Activated CD4-positive, alpha-beta T cell treated with anti-CD3 and anti-CD28 coated beads, Interleukin-2, amount 10 ng/mL, durations not matched to agents 24 days and 14 days (primary cell): Measurements from ENCODE around the gene TOPAZ1. TPM values are rescaled to one million over a fixed set of nuclear protein-coding genes. Genes with fewer than 3 reads are reported as not detected.
A peak's percentile ranks its signal among the peaks of the same experiment; 100 is the strongest.

Experiments
- DNase-seq: peaks from one replicate; pipeline ENCODE4 v3.0.0; 2022
- H3K27ac Mint-ChIP-seq: one replicate; pipeline ENCODE4 v1.8.0; 2022; ENCODE audit warnings: mild to moderate bottlenecking, mixed read lengths
- H3K27me3 Mint-ChIP-seq: one replicate; pipeline ENCODE4 v1.8.0; 2022; ENCODE audit warnings: mixed read lengths
- H3K36me3 Mint-ChIP-seq: one replicate; pipeline ENCODE4 v1.8.0; 2022; ENCODE audit warnings: low read depth, mild to moderate bottlenecking, mixed read lengths
- H3K4me1 Mint-ChIP-seq: one replicate; pipeline ENCODE4 v1.8.0; 2021; ENCODE audit warnings: mixed read lengths
- H3K4me3 Mint-ChIP-seq: one replicate; pipeline ENCODE4 v1.8.0; 2022; ENCODE audit warnings: mild to moderate bottlenecking, moderate library complexity, mixed read lengths
- H3K9me3 Mint-ChIP-seq: one replicate; pipeline ENCODE4 v1.8.0; 2021; ENCODE audit warnings: mixed read lengths
- intact Hi-C: fragments of 100-400 bp; cut with micrococcal nuclease; formaldehyde crosslinking; loops from one replicate; pipeline ENCODE4 v1.15.1; 2023
- total RNA-seq: library from RNA; stranded (reverse); gene quantifications from 2 replicates; pipeline ENCODE4 v1.2.3, GENCODE V29; 2022

TOPAZ1 gene
- total RNA-seq, 1 donor from 2014 or later, result not detected

- H3K36me3 Mint-ChIP-seq, result no peaks in the 10 kb centered on the region
- DNase-seq, result no peak
- no peak overlapping the region for H3K4me3 Mint-ChIP-seq
- H3K27me3 Mint-ChIP-seq, result peaks cover 13% of the 10 kb centered on the region
- intact Hi-C loops, result no loop called here
- no peak overlapping the region for H3K27ac Mint-ChIP-seq
- peaks cover 6% of the 10 kb centered on the region for H3K4me1 Mint-ChIP-seq
- no peaks in the 10 kb centered on the region for H3K9me3 Mint-ChIP-seq
These were observed 6.9 kb upstream of the TOPAZ1 start for GRCh38 chr3:44234648-44235268.

- DNase-seq, result peak; percentile 84
- intact Hi-C loops, result no loop called here
- no peaks in the 10 kb centered on the region for H3K9me3 Mint-ChIP-seq
- peaks cover 6% of the 10 kb centered on the region for H3K4me1 Mint-ChIP-seq
- H3K27me3 Mint-ChIP-seq, result peaks cover 13% of the 10 kb centered on the region
- no peak overlapping the region for H3K27ac Mint-ChIP-seq
- no peak overlapping the region for H3K4me3 Mint-ChIP-seq
- H3K36me3 Mint-ChIP-seq, result no peaks in the 10 kb centered on the region
These were observed 5.8 kb upstream of the TOPAZ1 start for GRCh38 chr3:44235604-44236484.

- intact Hi-C loops, result no loop called here
These were observed 5.2 kb upstream of the TOPAZ1 start for GRCh38 chr3:44236485-44236908.

GRCh38 chr3:44237161-44237560, 4.5 kb upstream of the TOPAZ1 start:
- intact Hi-C loops, result no loop called here
- Mint-ChIP-seq H3K36me3 (no peaks in the 10 kb centered on the region), H3K9me3 (no peaks in the 10 kb centered on the region), H3K27me3 (peaks cover 13% of the 10 kb centered on the region), H3K27ac (no peak overlapping the region), H3K4me1 (peaks cover 6% of the 10 kb centered on the region), H3K4me3 (no peak overlapping the region)
- DNase-seq, result no peak

More at GRCh38 chr3:44236485-44236908, 5.2 kb upstream of the TOPAZ1 start:
- Mint-ChIP-seq H3K27ac (no peak overlapping the region), H3K36me3 (no peaks in the 10 kb centered on the region), H3K27me3 (peaks cover 13% of the 10 kb centered on the region), H3K9me3 (no peaks in the 10 kb centered on the region), H3K4me3 (no peak overlapping the region), H3K4me1 (peaks cover 6% of the 10 kb centered on the region)
- no peak for DNase-seq

DNA sequence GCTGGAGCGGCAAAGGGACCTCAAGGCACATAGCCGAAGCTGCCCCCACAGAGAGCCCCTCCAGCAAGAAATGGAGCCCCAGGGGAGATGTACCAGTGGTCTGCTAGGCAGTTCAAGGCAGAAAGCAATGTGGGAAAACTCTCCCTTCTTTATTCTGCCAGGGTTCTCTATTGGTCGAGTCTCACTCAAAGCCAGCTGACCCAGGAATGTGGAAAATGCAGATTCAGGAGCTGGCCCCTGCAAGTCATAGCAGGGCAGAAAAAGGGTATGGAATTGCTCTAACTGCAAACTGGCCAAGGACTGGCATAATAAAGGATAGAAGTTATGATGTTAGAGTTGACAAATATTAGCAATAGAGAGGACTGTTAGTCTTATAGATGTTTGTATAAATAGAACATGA, 4.0 kb upstream of the TOPAZ1 start:
- intact Hi-C loops, result no loop called here
- no peaks in the 10 kb centered on the region for H3K9me3 Mint-ChIP-seq
- no peak for DNase-seq
- H3K27ac Mint-ChIP-seq, result no peak overlapping the region
- peaks cover 6% of the 10 kb centered on the region for H3K4me1 Mint-ChIP-seq
- H3K27me3 Mint-ChIP-seq, result peaks cover 13% of the 10 kb centered on the region
- no peak overlapping the region for H3K4me3 Mint-ChIP-seq
- no peaks in the 10 kb centered on the region for H3K36me3 Mint-ChIP-seq

DNA sequence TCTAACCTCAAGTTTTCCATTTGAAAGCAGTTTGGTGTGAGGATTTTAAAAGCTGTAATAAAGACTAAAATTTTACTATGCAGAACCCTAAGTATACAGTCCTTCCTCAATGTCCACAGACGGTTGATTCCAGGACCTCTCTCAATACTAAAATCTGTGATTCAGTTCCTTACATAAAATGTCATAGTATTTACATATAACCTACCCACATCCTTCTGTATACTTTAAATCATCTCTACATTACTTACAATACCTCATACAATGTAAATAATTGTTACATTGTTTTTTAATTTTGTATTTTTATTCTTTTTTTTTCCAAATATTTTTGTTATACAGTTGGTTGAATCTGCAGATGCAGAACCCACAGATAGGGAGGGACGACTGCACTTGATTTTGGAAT, 2.8 kb upstream of the TOPAZ1 start:
- Mint-ChIP-seq H3K27ac (no peak overlapping the region), H3K36me3 (no peaks in the 10 kb centered on the region), H3K4me3 (no peak overlapping the region), H3K4me1 (peaks cover 6% of the 10 kb centered on the region), H3K9me3 (no peaks in the 10 kb centered on the region), H3K27me3 (peaks cover 13% of the 10 kb centered on the region)
- intact Hi-C loops, result no loop called here
- DNase-seq, result no peak

GRCh38 chr3:44240061-44240460, 1.6 kb upstream of the TOPAZ1 start:
- Mint-ChIP-seq H3K36me3 (no peaks in the 10 kb centered on the region), H3K4me3 (no peak overlapping the region), H3K27ac (no peak overlapping the region), H3K4me1 (peaks cover 6% of the 10 kb centered on the region), H3K9me3 (peaks cover 4% of the 10 kb centered on the region), H3K27me3 (peaks cover 15% of the 10 kb centered on the region)
- intact Hi-C loops, result no loop called here
- DNase-seq, result no peak

DNA sequence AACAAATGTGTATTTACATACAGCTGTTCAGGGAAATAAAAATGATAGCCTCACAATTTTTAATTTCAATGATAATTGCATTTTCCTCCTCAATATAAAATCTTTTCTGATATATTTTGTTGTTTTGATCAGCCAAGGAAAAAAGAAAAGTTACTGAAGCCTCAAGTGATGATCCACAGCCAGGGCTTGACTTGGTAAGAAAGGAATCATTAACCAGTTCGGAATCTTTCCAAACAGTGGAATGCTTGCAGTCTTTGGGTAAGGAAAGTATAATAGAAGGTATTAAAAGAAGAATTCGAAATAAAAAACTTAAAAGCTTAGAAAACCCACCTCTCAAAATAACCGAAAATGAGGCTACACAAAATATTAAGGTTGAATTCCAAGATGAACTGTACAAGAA, 1.0 kb downstream of the TOPAZ1 start:
- H3K9me3 Mint-ChIP-seq, result peaks cover 8% of the 10 kb centered on the region
- H3K27ac Mint-ChIP-seq, result no peak overlapping the region
- DNase-seq, result no peak
- peaks cover 3% of the 10 kb centered on the region for H3K27me3 Mint-ChIP-seq
- H3K4me1 Mint-ChIP-seq, result no peaks in the 10 kb centered on the region
- H3K36me3 Mint-ChIP-seq, result no peaks in the 10 kb centered on the region
- intact Hi-C loops, result no loop called here
- H3K4me3 Mint-ChIP-seq, result no peak overlapping the region

- Mint-ChIP-seq H3K27me3 (peaks cover 7% of the 10 kb centered on the region), H3K36me3 (peaks cover 2% of the 10 kb centered on the region), H3K4me1 (no peaks in the 10 kb centered on the region), H3K4me3 (no peak overlapping the region), H3K9me3 (peaks cover 19% of the 10 kb centered on the region), H3K27ac (no peak overlapping the region)
- intact Hi-C loops, result no loop called here
- no peak for DNase-seq
These were observed 6.5 kb downstream of the TOPAZ1 start for GRCh38 chr3:44248152-44248551.

DNA sequence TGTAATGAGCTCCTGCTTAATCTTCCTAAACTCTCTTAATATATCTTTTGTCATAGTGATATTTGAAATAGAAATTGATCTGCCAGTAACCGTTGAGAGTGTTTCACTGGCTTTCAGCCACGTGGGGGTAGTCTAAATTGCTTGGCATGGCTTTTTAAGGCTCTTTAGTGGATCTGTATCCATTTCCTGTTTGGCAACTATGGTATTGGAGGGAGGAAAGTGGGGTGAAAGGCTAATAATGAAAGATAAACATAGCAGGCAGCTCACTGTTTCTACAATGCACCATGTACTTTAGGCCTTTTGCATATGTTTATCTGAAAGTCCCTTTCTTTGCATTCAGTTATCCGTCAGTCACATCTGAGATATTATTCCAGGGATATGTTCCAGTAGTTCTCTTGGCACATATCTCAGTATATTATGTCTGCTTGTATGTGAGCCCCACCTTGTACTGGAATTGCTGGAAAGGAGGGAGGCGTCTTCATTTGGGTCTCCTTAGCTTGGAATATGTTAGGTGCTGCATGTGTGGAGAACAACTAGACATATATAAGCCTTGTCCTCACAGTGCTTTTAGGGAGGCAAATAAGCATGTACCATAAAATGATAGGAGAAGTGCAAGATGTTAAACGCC, 10.8 kb downstream of the TOPAZ1 start:
- Mint-ChIP-seq H3K27me3 (peaks cover 7% of the 10 kb centered on the region), H3K27ac (no peak overlapping the region), H3K9me3 (peaks cover 13% of the 10 kb centered on the region), H3K4me3 (no peak overlapping the region), H3K36me3 (peaks cover 2% of the 10 kb centered on the region), H3K4me1 (no peaks in the 10 kb centered on the region)
- intact Hi-C loops, result no loop called here
- no peak for DNase-seq

DNA sequence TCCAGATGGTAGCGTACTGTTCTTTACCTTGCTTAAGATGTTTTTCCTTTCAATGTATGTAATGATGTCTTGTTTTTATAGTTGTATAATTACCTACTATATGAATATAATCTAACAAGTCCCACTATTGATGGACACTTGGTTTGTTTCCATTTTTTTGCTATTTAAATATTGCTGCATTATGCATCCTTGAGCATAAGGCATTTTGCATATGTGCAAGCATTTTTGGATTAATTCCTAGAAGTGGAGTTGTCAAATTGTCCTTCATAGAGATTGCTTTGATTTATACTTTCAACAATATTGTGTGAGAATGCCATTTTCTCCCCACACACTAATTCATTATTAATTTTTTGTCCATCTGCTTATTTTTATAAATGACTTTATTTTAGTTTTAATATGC, 17.7 kb downstream of the TOPAZ1 start:
- H3K27ac Mint-ChIP-seq, result no peak overlapping the region
- H3K4me3 Mint-ChIP-seq, result no peak overlapping the region
- no peak for DNase-seq
- intact Hi-C loops, result no loop called here
- peaks cover 11% of the 10 kb centered on the region for H3K27me3 Mint-ChIP-seq
- no peaks in the 10 kb centered on the region for H3K36me3 Mint-ChIP-seq
- no peaks in the 10 kb centered on the region for H3K9me3 Mint-ChIP-seq
- no peaks in the 10 kb centered on the region for H3K4me1 Mint-ChIP-seq

GRCh38 chr3:44264146-44264545, 22.5 kb downstream of the TOPAZ1 start:
- intact Hi-C loops, result no loop called here
- Mint-ChIP-seq H3K4me1 (peaks cover 3% of the 10 kb centered on the region), H3K27me3 (peaks cover 11% of the 10 kb centered on the region), H3K9me3 (no peaks in the 10 kb centered on the region), H3K4me3 (no peak overlapping the region), H3K36me3 (no peaks in the 10 kb centered on the region), H3K27ac (no peak overlapping the region)
- DNase-seq, result no peak

DNA sequence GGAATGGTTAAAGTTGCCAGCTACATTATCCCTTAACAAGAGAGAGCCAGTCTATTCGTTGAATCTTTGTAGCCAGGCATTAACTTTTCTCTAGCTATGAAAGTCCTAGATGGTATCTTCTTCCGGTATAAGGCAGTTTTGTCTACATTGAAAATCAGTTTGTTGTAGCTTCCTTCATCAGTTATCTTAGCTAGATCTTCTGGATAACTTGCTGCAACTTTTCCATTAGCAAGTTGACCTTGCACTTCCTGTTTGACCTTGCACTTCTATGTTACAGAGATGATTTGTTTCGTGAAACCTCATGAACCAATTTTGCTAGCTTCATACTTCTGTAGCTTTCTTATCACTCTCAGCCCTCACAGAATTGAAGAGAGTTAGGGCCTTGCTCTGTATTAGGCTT, 24.1 kb downstream of the TOPAZ1 start:
- intact Hi-C loops, result no loop called here
- Mint-ChIP-seq H3K4me1 (peaks cover 3% of the 10 kb centered on the region), H3K27ac (no peak overlapping the region)

GRCh38 chr3:44272191-44272590, 30.5 kb downstream of the TOPAZ1 start:
- Mint-ChIP-seq H3K4me1 (no peaks in the 10 kb centered on the region), H3K27me3 (peaks cover 2% of the 10 kb centered on the region), H3K36me3 (no peaks in the 10 kb centered on the region), H3K9me3 (no peaks in the 10 kb centered on the region), H3K4me3 (no peak overlapping the region), H3K27ac (no peak overlapping the region)
- intact Hi-C loops, result no loop called here
- no peak for DNase-seq

More for the DNA sequence above, 24.1 kb downstream of the TOPAZ1 start:
- no peak overlapping the region for H3K4me3 Mint-ChIP-seq
- H3K9me3 Mint-ChIP-seq, result no peaks in the 10 kb centered on the region
- H3K36me3 Mint-ChIP-seq, result no peaks in the 10 kb centered on the region
- peaks cover 9% of the 10 kb centered on the region for H3K27me3 Mint-ChIP-seq
- no peak for DNase-seq
